Measurements from ENCODE around the gene MXRA7.

MXRA7 gene

GRCh38 chr17:76686538-76687297 lies 24.0 kb downstream of the MXRA7 start:
- TF ChIP-seq CREB1 (IDR thresholded peaks at IDR 0.05; ENCODE audit: low read depth): no peak
- no peak for TF ChIP-seq YY1 (IDR thresholded peaks at IDR 0.05; ENCODE audit: low read depth)
- no peak for TF ChIP-seq RAD21 (IDR thresholded peaks at IDR 0.05; ENCODE audit: low read depth)
- TF ChIP-seq CEBPB (IDR thresholded peaks at IDR 0.05): no peak
- TF ChIP-seq MAX (IDR thresholded peaks at IDR 0.05): no peak
- TF ChIP-seq TCF12 (IDR thresholded peaks at IDR 0.05; ENCODE audit: low read depth): no peak
- no peak for TF ChIP-seq TAF1 (IDR thresholded peaks at IDR 0.05; ENCODE audit: low read depth)
- TF ChIP-seq REST (IDR thresholded peaks at IDR 0.05; ENCODE audit: low read depth): no peak
- TF ChIP-seq NFIC (IDR thresholded peaks at IDR 0.05): no peak
- TF ChIP-seq ZBTB7A (IDR thresholded peaks at IDR 0.05; ENCODE audit: low read depth): no peak
- no peak for TF ChIP-seq EP300 (IDR thresholded peaks at IDR 0.05; ENCODE audit: borderline replicate concordance)

GRCh38 chr17:76685846-76686245 lies 24.9 kb downstream of the MXRA7 start:
- TF ChIP-seq TAF1 (IDR thresholded peaks at IDR 0.05; ENCODE audit: low read depth) (no peak), MAX (IDR thresholded peaks at IDR 0.05) (no peak), RAD21 (IDR thresholded peaks at IDR 0.05; ENCODE audit: low read depth) (no peak), CEBPB (IDR thresholded peaks at IDR 0.05) (no peak), REST (IDR thresholded peaks at IDR 0.05; ENCODE audit: low read depth) (no peak), FOXM1 (IDR thresholded peaks at IDR 0.05; ENCODE audit: borderline replicate concordance, low read depth) (no peak), ZBTB7A (IDR thresholded peaks at IDR 0.05; ENCODE audit: low read depth) (no peak), TEAD4 (IDR thresholded peaks at IDR 0.05) (no peak), TCF12 (IDR thresholded peaks at IDR 0.05; ENCODE audit: low read depth) (no peak), EP300 (IDR thresholded peaks at IDR 0.05; ENCODE audit: borderline replicate concordance) (no peak)

GRCh38 chr17:76685366-76685765 lies 25.4 kb downstream of the MXRA7 start:
- TF ChIP-seq TCF12 (IDR thresholded peaks at IDR 0.05; ENCODE audit: low read depth) (no peak), YY1 (IDR thresholded peaks at IDR 0.05; ENCODE audit: low read depth) (no peak), REST (IDR thresholded peaks at IDR 0.05; ENCODE audit: low read depth) (no peak), EP300 (IDR thresholded peaks at IDR 0.05; ENCODE audit: borderline replicate concordance) (no peak), USF1 (IDR thresholded peaks at IDR 0.05) (no peak), NFIC (IDR thresholded peaks at IDR 0.05) (no peak), RAD21 (IDR thresholded peaks at IDR 0.05; ENCODE audit: low read depth) (no peak), TEAD4 (IDR thresholded peaks at IDR 0.05) (no peak), ZBTB7A (IDR thresholded peaks at IDR 0.05; ENCODE audit: low read depth) (no peak), CEBPB (IDR thresholded peaks at IDR 0.05) (no peak), FOXM1 (IDR thresholded peaks at IDR 0.05; ENCODE audit: borderline replicate concordance, low read depth) (no peak), EGR1 (IDR thresholded peaks at IDR 0.05) (no peak), MAX (IDR thresholded peaks at IDR 0.05) (no peak), CREB1 (IDR thresholded peaks at IDR 0.05; ENCODE audit: low read depth) (no peak), TAF1 (IDR thresholded peaks at IDR 0.05; ENCODE audit: low read depth) (no peak)

- TF ChIP-seq EP300 (IDR thresholded peaks at IDR 0.05; ENCODE audit: borderline replicate concordance) (no peak), ZBTB7A (IDR thresholded peaks at IDR 0.05; ENCODE audit: low read depth) (no peak), USF1 (IDR thresholded peaks at IDR 0.05) (no peak)
Observed at GRCh38 chr17:76684756-76685155, 26.0 kb downstream of the MXRA7 start.

Data from Ishikawa (cell line).